BLaER1 treated with 17β-estradiol and CSF1 and Interleukin-3, amounts not matched to agents 10 nM and 100 nM (cell line): ENCODE data around the gene KMT5B.

ENCODE experiments used
- H3K27ac ChIP-seq, 11 experiments: shearing (Covaris generic); formaldehyde crosslinking; 2 replicates each; pipeline ENCODE4 v1.8.1; 2022
- H3K27me3 ChIP-seq, 11 experiments: shearing (Covaris generic); formaldehyde crosslinking; 2 replicates each; pipeline ENCODE4 v1.8.1; 2022
- H3K36me3 ChIP-seq, 11 experiments: shearing (Covaris generic); formaldehyde crosslinking; 2 replicates each; pipeline ENCODE4 v1.8.1; 2022
- H3K4me1 ChIP-seq, 10 experiments: shearing (Covaris generic); formaldehyde crosslinking; 2 replicates each; pipeline ENCODE4 v1.8.1; 2022
- H3K4me2 ChIP-seq, 11 experiments: shearing (Covaris generic); formaldehyde crosslinking; 2 replicates each; pipeline ENCODE4 v1.8.1; 2022
- H3K4me3 ChIP-seq, 10 experiments: shearing (Covaris generic); formaldehyde crosslinking; 2 replicates each; pipeline ENCODE4 v1.8.1; 2022
- H3K9ac ChIP-seq, 11 experiments: shearing (Covaris generic); formaldehyde crosslinking; 2 replicates each; pipeline ENCODE4 v1.8.1; 2022
- H3K9me3 ChIP-seq, 11 experiments: shearing (Covaris generic); formaldehyde crosslinking; replicated peaks in 1 of 11; 2 replicates each; pipeline ENCODE4 v1.8.1; 2022
- H4K20me1 ChIP-seq, 11 experiments: shearing (Covaris generic); formaldehyde crosslinking; 2 replicates each; pipeline ENCODE4 v1.8.1; 2022
- Cebpa-rat ChIP-seq, 11 experiments: shearing (Covaris generic); IDR thresholded peaks; 2 replicates each; pipeline ENCODE4 v1.8.1; 2022

KMT5B gene

DNA sequence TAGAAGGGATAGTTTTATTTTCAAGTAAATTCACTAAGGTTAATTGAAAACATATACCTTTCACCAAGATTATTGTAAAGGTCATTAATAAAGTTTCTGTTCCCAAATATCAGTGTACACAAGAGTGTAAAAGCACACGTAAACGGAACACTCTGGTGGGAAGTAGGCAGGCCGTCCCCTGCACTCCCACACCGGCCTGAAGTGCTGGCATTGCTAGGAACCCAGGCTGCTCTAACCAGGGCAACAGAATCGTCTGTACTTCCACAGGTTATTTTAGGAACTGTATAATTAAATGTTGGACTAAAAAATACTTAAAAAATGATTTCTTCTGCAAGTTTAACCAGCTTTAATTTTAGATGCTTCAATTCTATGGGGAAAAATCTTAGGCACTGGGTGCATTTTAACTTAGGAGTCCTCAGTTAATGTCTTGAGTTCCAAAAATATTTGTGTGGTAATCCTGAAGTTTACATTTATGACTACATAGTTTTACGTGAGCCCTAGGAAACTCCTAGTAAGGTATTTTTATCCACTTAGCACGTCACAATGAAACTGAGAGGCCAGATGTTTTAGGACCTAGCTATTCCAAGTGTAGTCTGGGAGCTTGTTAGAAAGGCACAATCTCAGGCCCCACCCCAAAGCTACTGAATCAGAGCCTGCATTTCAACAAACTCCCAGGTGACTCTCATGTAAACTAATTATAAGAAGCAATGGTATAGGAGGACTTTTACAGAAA lies 31.2 kb downstream of the KMT5B start:
- peaks cover 0 to 6% (median 0%) of the 10 kb centered on the region in 10 experiments; a peak in 1 of 20 replicates for H3K4me1 ChIP-seq
- H3K9ac ChIP-seq = no peak overlapping the region
- H3K36me3 ChIP-seq = peaks cover 80 to 99% (median 91%) of the 10 kb centered on the region in 11 experiments
- peaks cover 8 to 47% (median 16%) of the 10 kb centered on the region in 11 experiments; a peak in 19 of 22 replicates for H4K20me1 ChIP-seq
- H3K27me3 ChIP-seq = no peaks in the 10 kb centered on the region
- no peak for TF ChIP-seq Cebpa-rat (IDR thresholded peaks at IDR 0.05)
- H3K4me3 ChIP-seq = no peak overlapping the region
- no peak overlapping the region for H3K4me2 ChIP-seq
- H3K9me3 ChIP-seq = no peaks in the 10 kb centered on the region
- no peak overlapping the region for H3K27ac ChIP-seq

DNA sequence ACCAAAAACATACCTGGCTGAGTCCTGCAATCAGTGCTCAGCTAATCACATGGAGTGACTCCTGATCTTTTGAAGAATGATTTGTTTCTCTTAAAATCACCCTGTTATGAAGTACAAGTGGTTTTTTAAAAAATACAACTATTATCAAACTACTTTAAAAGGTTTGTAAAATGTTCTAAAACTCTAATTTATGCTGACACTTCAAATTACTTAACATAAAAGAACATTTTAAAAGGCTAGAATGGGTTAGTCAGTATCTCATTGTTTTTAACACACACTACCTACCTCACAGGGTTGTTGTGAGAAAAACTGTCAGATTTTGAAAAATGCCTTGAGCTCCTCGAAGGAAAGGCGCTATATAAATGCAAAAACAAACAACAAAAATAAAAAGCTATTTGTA lies 33.2 kb downstream of the KMT5B start:
- H3K9ac ChIP-seq = no peak overlapping the region
- no peak overlapping the region for H3K27ac ChIP-seq
- H3K4me3 ChIP-seq = no peak overlapping the region
- H3K36me3 ChIP-seq = peaks cover 79 to 99% (median 93%) of the 10 kb centered on the region in 11 experiments
- TF ChIP-seq Cebpa-rat (IDR thresholded peaks at IDR 0.05) = no peak
- H4K20me1 ChIP-seq = peaks cover 0 to 33% (median 4%) of the 10 kb centered on the region in 11 experiments; a peak in 6 of 22 replicates
- no peaks in the 10 kb centered on the region for H3K27me3 ChIP-seq
- no peak overlapping the region for H3K4me2 ChIP-seq
- H3K4me1 ChIP-seq = peaks cover 0 to 6% (median 0%) of the 10 kb centered on the region in 10 experiments; a peak in 1 of 20 replicates
- H3K9me3 ChIP-seq = no peaks in the 10 kb centered on the region

DNA sequence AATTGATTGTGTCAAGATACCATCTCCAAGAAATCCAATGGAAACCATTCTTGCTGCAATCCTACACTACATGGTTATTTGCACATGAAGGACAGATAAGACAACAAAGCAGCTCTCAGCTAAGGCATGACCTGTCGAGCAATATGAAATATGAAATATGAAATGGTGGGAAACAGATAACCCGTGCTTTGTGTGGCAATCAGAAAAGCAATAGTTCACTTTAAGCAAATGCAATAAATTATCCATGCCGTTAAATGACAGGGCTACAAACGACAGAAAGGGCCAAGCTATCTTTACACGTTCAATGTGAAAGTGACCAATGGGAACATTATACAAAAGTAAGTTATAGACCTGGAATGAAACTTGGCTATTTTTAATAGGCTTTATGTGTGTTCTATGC lies 35.2 kb downstream of the KMT5B start:
- Histone ChIP-seq H3K9ac (no peak overlapping the region), H3K27me3 (no peaks in the 10 kb centered on the region), H4K20me1 (peaks cover 0 to 22% (median 0%) of the 10 kb centered on the region in 11 experiments; a peak in 4 of 22 replicates), H3K4me3 (no peak overlapping the region), H3K4me1 (peaks cover 0 to 6% (median 0%) of the 10 kb centered on the region in 10 experiments; a peak in 1 of 20 replicates), H3K27ac (no peak overlapping the region), H3K4me2 (no peak overlapping the region), H3K36me3 (peaks cover 79 to 99% (median 93%) of the 10 kb centered on the region in 11 experiments), H3K9me3 (no peaks in the 10 kb centered on the region)
- no peak for TF ChIP-seq Cebpa-rat (IDR thresholded peaks at IDR 0.05)

DNA sequence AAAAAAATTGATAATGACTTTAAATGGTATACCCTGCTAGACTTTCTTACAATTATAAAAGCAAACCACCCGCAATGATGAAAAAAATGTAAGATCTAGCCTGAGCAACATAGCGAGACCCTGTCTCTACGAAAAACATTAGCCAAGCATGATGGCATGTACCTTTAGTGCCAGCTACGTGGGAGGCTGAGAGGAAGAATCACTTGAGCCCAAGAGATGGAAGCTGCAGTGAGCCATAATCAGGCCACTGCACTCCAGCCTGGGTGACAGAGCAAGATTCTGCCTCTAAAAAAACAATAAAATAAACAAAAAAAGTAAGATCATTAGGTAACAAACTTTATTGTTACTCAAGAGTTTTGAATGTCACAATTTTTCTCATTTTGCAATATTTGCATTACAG lies 39.2 kb downstream of the KMT5B start:
- Histone ChIP-seq H3K4me1 (no peaks in the 10 kb centered on the region), H3K4me3 (no peak overlapping the region), H3K4me2 (no peak overlapping the region), H3K36me3 (peaks cover 87 to 100% (median 100%) of the 10 kb centered on the region in 11 experiments), H3K27me3 (no peaks in the 10 kb centered on the region), H3K9ac (no peak overlapping the region), H3K9me3 (no peaks in the 10 kb centered on the region), H4K20me1 (peaks cover 0 to 8% (median 0%) of the 10 kb centered on the region in 11 experiments; a peak in 1 of 22 replicates), H3K27ac (no peak overlapping the region)
- TF ChIP-seq Cebpa-rat (IDR thresholded peaks at IDR 0.05) = no peak

DNA sequence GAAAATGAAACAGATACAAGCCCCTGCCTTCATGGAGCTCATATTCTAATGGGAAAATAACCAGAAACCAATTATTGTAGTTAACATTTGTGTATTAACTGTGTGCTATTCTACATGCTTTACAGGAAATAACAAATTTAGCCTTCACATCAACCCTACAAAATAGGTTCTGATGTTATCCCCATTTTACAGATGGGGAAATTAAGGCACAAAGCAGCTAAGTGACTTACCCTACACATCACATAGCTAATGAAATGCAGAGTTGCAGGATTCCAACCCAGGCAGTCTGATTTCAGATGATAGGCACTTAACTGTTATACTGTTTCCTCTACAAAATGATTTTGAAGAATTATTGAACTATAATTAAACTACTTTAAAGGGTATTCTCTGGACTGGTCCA lies 43.7 kb downstream of the KMT5B start:
- Histone ChIP-seq H3K4me2 (no peak overlapping the region), H3K4me3 (no peak overlapping the region), H3K27ac (no peak overlapping the region), H3K9ac (no peak overlapping the region), H3K27me3 (no peaks in the 10 kb centered on the region), H3K9me3 (no peaks in the 10 kb centered on the region), H4K20me1 (no peaks in the 10 kb centered on the region; a peak in 1 of 22 replicates), H3K36me3 (peaks cover 95 to 100% (median 100%) of the 10 kb centered on the region in 11 experiments), H3K4me1 (no peaks in the 10 kb centered on the region)
- no peak for TF ChIP-seq Cebpa-rat (IDR thresholded peaks at IDR 0.05)

DNA sequence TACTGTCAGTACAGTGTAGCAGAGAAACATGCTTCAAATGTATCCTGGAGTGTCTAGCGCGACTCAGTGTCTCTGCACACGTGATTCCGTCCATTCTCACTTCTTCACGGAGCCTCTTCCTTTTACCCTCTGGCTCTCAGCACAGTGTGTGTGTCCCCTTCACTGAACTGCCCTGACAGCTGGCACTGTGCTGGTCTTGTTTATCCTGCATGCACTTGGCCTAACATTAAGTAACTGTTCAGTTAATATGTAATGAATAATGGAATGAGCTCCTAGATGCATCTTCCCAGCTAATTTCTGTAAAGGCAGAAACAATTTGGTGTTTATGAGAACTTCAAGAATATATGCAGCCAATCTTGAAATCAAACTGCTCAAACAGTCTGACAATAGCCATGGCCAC lies 44.4 kb downstream of the KMT5B start:
- no peak overlapping the region for H3K27ac ChIP-seq
- no peak overlapping the region for H3K4me2 ChIP-seq
- H3K4me3 ChIP-seq = no peak overlapping the region
- peaks cover 0 to 3% (median 0%) of the 10 kb centered on the region in 11 experiments; a peak in 1 of 22 replicates for H4K20me1 ChIP-seq
- H3K36me3 ChIP-seq = peaks cover 95 to 100% (median 100%) of the 10 kb centered on the region in 11 experiments
- no peaks in the 10 kb centered on the region for H3K9me3 ChIP-seq
- no peak for TF ChIP-seq Cebpa-rat (IDR thresholded peaks at IDR 0.05)
- H3K27me3 ChIP-seq = no peaks in the 10 kb centered on the region
- H3K9ac ChIP-seq = no peak overlapping the region
- H3K4me1 ChIP-seq = no peaks in the 10 kb centered on the region

DNA sequence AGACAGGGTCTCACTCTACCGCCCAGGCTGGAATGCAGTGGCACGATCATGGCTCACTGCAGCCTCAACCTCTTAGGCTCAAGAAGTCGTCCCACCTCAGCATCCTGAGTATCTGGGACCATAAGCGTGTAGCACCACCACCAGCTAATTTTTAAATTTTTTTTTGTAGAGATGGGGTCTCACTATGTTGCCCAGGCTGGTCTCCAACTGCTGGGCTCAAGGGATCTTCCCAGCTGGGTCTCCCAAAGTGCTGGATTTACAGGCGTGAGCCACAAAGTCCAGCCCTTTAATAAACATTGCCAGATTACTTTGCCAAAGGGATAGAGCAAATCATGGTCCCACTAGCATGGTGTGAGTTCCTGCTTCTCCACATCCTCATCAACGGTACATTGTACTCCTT lies 45.6 kb downstream of the KMT5B start:
- Histone ChIP-seq H3K36me3 (peaks cover 91 to 100% (median 96%) of the 10 kb centered on the region in 11 experiments), H3K27ac (no peak overlapping the region)
- TF ChIP-seq Cebpa-rat (IDR thresholded peaks at IDR 0.05) = no peak

DNA sequence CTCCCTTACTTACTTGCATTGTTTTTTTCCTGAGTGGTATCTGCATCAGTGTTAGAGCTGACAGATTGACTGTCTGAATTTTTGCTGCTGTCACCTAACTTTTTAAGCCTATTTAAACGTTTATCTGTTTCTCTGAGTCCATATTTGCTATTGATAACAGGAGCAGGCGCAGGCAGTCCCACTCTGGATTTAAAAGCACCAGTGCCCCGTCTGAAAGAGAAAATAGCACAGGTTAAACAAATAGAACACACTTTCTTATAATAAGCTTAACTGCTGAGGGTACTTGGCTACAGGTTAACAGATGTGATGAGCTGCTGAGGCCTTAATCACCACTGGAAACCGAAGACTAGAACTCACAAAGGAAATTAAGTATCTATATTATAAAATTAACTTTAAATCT lies 46.1 kb downstream of the KMT5B start:
- H3K36me3 ChIP-seq = peaks cover 91 to 100% (median 96%) of the 10 kb centered on the region in 11 experiments
- TF ChIP-seq Cebpa-rat (IDR thresholded peaks at IDR 0.05) = no peak

More for the DNA sequence above, 45.6 kb downstream of the KMT5B start:
- H3K4me1 ChIP-seq = no peaks in the 10 kb centered on the region
- no peaks in the 10 kb centered on the region for H3K9me3 ChIP-seq
- H4K20me1 ChIP-seq = peaks cover 0 to 6% (median 0%) of the 10 kb centered on the region in 11 experiments; a peak in 1 of 22 replicates
- no peak overlapping the region for H3K9ac ChIP-seq
- no peaks in the 10 kb centered on the region for H3K27me3 ChIP-seq
- no peak overlapping the region for H3K4me3 ChIP-seq
- H3K4me2 ChIP-seq = no peak overlapping the region

DNA sequence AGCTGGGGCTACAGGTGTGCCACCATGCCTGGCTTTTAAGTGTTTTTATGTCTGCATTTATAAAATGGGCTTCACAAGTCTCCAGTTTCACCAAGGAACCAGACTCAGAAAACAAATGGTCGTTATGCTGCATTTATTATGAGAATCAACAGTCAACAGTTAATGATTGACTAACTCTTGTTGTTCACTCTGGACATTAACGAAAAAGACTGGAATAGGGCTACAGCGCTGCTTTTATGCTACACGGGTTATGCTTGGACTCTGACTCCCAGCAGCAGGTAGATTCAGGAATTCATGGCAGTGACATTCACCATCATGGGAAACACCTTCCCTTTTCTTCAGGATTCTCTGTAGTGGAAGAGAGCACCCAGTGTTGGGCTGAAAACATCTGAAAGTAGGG lies 47.5 kb downstream of the KMT5B start:
- H3K4me1 ChIP-seq = no peaks in the 10 kb centered on the region
- no peak overlapping the region for H3K4me3 ChIP-seq
- H3K36me3 ChIP-seq = peaks cover 78 to 100% (median 93%) of the 10 kb centered on the region in 11 experiments
- H4K20me1 ChIP-seq = peaks cover 0 to 6% (median 0%) of the 10 kb centered on the region in 11 experiments; a peak in 2 of 22 replicates
- no peaks in the 10 kb centered on the region for H3K27me3 ChIP-seq
- TF ChIP-seq Cebpa-rat (IDR thresholded peaks at IDR 0.05) = no peak
- H3K9ac ChIP-seq = no peak overlapping the region
- H3K9me3 ChIP-seq = no peaks in the 10 kb centered on the region
- H3K4me2 ChIP-seq = no peak overlapping the region
- H3K27ac ChIP-seq = no peak overlapping the region

More for the DNA sequence above, 46.1 kb downstream of the KMT5B start:
- Histone ChIP-seq H3K4me3 (no peak overlapping the region), H3K9me3 (no peaks in the 10 kb centered on the region), H3K4me1 (no peaks in the 10 kb centered on the region), H3K4me2 (no peak overlapping the region), H3K27me3 (no peaks in the 10 kb centered on the region), H3K27ac (no peak overlapping the region), H3K9ac (no peak overlapping the region), H4K20me1 (peaks cover 0 to 6% (median 0%) of the 10 kb centered on the region in 11 experiments; a peak in 1 of 22 replicates)
